GM18907 (cell line): Measurements from ENCODE around the gene HOTAIR.

Experiments
- ATAC-seq: cut with Tn5 transposase; IDR thresholded peaks from one replicate; pipeline ENCODE4 v1.9.1; 2021; ENCODE audit warnings: mild to moderate bottlenecking, moderate library complexity; ENCODE audit not compliant: unreplicated experiment

The HOTAIR gene

DNA sequence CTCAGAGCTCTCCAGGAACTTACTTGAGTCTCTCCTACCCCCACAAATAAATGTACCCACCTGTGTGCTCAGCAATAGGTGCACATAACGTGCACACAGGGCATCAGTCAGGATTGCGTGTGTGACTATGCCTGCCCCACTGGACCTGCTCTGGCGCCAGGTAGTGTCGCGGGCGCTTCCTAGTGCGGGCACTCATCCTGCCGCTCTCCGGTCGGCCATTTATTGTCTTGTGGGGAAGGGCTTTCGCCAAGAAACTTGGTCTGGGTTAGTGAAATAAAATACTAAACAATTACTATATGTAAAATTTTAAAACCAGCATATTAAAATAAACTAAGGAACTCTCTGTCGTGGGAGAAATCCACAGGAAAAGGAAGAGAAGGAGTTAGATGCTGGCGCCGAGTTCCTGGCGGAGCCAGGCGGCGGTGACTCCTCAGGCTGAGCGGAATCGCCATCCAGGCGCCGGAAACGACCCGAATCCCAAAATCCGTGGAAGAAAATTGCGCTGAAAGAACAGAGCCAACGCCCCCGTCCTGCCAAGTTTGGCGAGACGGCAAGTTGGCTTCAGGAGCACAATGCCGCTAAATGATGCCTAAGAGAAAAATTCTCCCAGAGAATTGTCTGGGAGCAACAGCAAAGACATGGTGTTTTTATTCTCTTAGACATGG lies 44.0 kb downstream of the HOTAIR start:
- ATAC-seq = no peak

DNA sequence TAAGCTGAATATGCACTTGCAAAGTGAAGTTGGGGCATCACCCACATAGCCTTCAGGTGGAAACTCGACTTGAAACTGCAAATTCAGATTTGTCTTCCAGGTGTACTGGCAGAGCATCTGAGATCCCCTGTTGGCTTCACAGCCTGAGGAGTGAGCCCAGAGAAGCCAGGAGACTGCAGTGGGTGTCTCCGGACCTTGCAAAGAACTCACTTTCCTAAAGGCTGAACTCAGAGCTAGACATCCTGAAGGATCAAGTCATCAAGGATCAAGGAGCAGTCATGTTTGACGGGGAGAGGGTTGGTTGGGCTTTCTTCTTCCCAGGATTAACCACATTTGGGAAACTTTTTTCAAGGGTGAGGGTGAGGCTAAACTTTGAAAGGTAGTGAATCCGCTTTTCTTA lies 45.2 kb downstream of the HOTAIR start:
- no peak for ATAC-seq

GRCh38 chr12:53928054-53928835 lies 46.5 kb downstream of the HOTAIR start:
- no peak for ATAC-seq

- ATAC-seq = no peak
These were observed 47.3 kb downstream of the HOTAIR start for GRCh38 chr12:53927220-53928029.

GRCh38 chr12:53924521-53925405 lies 50.0 kb downstream of the HOTAIR start:
- ATAC-seq = no peak

GRCh38 chr12:53916788-53917655 lies 57.7 kb downstream of the HOTAIR start:
- no peak for ATAC-seq
